H1 (cell line): ENCODE data around the gene MITF. TPM values are rescaled to one million over a fixed set of nuclear protein-coding genes. Genes with fewer than 3 reads are reported as not detected.

Source experiments
- CTCF ChIA-PET: fragments of 300-600 bp; sonication (Branson Sonifier 250); formaldehyde crosslinking; loops from one replicate; lab custom pipeline; 2021; ENCODE audit not compliant: partially characterized antibody; lab: Charles Lee
- POLR2A ChIA-PET: fragments of 300-600 bp; sonication (Branson Sonifier 250); formaldehyde crosslinking; loops from one replicate; lab custom pipeline; 2021; ENCODE audit warnings: inconsistent platforms; ENCODE audit not compliant: partially characterized antibody; lab: Charles Lee
- DNase-seq, 2 experiments: peaks; one replicate each; pipeline versions ENCODE4 v3.0.0 to v3.0.0-alpha.2; 2010 to 2022; ENCODE audit warnings: low spot score in 2 of 2, low read depth in 1 of 2, mixed read lengths in 1 of 2
- FAIRE-seq: peaks from 2 replicates; lab custom pipeline; 2011; peaks lifted over from hg19 to GRCh38; lab: Jason Lieb, UNC
- H2AFZ ChIP-seq: 2 replicates; pipeline ENCODE4 v1.8.1; 2012; ENCODE audit warnings: low read length, inconsistent platforms
- H2AK5ac ChIP-seq: 2 replicates; pipeline ENCODE4 v1.6.1; 2013; ENCODE audit warnings: low read depth, low read length
- H2BK120ac ChIP-seq: replicated peaks from 2 replicates; pipeline ENCODE3; 2013; ENCODE audit warnings: low read depth, low read length, inconsistent platforms
- H2BK12ac ChIP-seq: 2 replicates; pipeline ENCODE4 v1.6.1; 2013; ENCODE audit warnings: low read depth, low read length
- H2BK15ac ChIP-seq: 2 replicates; pipeline ENCODE4 v1.6.1; 2013; ENCODE audit warnings: low read length
- H2BK20ac ChIP-seq: 2 replicates; pipeline ENCODE4 v1.6.1; 2013; ENCODE audit warnings: low read length
- H2BK5ac ChIP-seq: 2 replicates; pipeline ENCODE4 v1.6.1; 2013; ENCODE audit warnings: low read depth, low read length
- H3K14ac ChIP-seq: 2 replicates; pipeline ENCODE4 v1.6.1; 2013; ENCODE audit warnings: inconsistent platforms; ENCODE audit not compliant: insufficient read length
- H3K18ac ChIP-seq: 2 replicates; pipeline ENCODE4 v1.6.1; 2013; ENCODE audit warnings: low read length; ENCODE audit errors: extremely low read depth
- H3K23ac ChIP-seq: 2 replicates; pipeline ENCODE4 v1.6.1; 2013; ENCODE audit warnings: inconsistent platforms; ENCODE audit not compliant: insufficient read length
- H3K23me2 ChIP-seq: 2 replicates; pipeline ENCODE4 v1.6.1; 2013; ENCODE audit warnings: low read depth, low read length
- H3K27ac ChIP-seq: 2 replicates; pipeline ENCODE4 v1.6.1; 2011; ENCODE audit warnings: low read depth, low read length, inconsistent platforms
- H3K27me3 ChIP-seq, 4 experiments: replicated peaks in 1 of 4; 1 replicate in 1 of 4; 2 replicates in 3 of 4; pipeline versions ENCODE4 v1.6.1 to v1.8.1; 2011 to 2013; ENCODE audit warnings: low read length in 3 of 4, mild to moderate bottlenecking in 3 of 4, inconsistent platforms in 2 of 4, mixed read lengths in 2 of 4, moderate library complexity in 1 of 4; ENCODE audit not compliant: control insufficient read depth in 3 of 4, insufficient read depth in 3 of 4; ENCODE audit errors: extremely low read depth in 1 of 4
- H3K36me3 ChIP-seq, 4 experiments: 2 replicates each; pipeline versions ENCODE4 v1.6.1 to v1.8.1; 2011 to 2013; ENCODE audit warnings: mild to moderate bottlenecking in 4 of 4, low read length in 3 of 4, moderate library complexity in 2 of 4, control low read depth in 1 of 4, inconsistent platforms in 1 of 4; ENCODE audit not compliant: insufficient read depth in 4 of 4, control insufficient read depth in 2 of 4
- H3K4ac ChIP-seq: replicated peaks from 2 replicates; pipeline ENCODE3; 2013; ENCODE audit warnings: low read length, low read depth, mixed read lengths, inconsistent platforms; ENCODE audit not compliant: insufficient read length
- H3K4me1 ChIP-seq, 4 experiments: replicated peaks in 1 of 4; 1 replicate in 1 of 4; 2 replicates in 3 of 4; pipeline versions ENCODE4 v1.6.1 to v1.8.1; 2011 to 2013; ENCODE audit warnings: low read length in 3 of 4, inconsistent platforms in 2 of 4, mixed read lengths in 1 of 4; ENCODE audit not compliant: insufficient read depth in 4 of 4, control insufficient read depth in 3 of 4
- H3K4me2 ChIP-seq, 2 experiments: 2 replicates each; pipeline versions ENCODE4 v1.6.1 to v1.8.1; 2011 to 2013; ENCODE audit warnings: low read depth in 2 of 2, low read length in 2 of 2, control low read depth in 1 of 2, inconsistent platforms in 1 of 2, mild to moderate bottlenecking in 1 of 2; ENCODE audit not compliant: insufficient read depth in 1 of 2
- H3K4me3 ChIP-seq, 4 experiments: fragments of 200-600, 300-600 bp in 1 of 4; sonication (generic), shearing (Covaris generic), sonication (Bioruptor Twin) in 1 of 4; 2 replicates each; pipeline versions ENCODE4 v1.5.1 to v1.8.1; 2011 to 2016; ENCODE audit warnings: low read length in 4 of 4, low read depth in 3 of 4, control low read depth in 2 of 4, inconsistent platforms in 2 of 4, mild to moderate bottlenecking in 2 of 4, mixed read lengths in 1 of 4, moderate library complexity in 1 of 4; ENCODE audit not compliant: insufficient read depth in 2 of 4; ENCODE audit errors: extremely low read depth in 1 of 4
- H3K56ac ChIP-seq: replicated peaks from 2 replicates; pipeline ENCODE3; 2013; ENCODE audit warnings: low read depth, mild to moderate bottlenecking, mixed read lengths, low read length, inconsistent platforms; ENCODE audit not compliant: insufficient read length
- H3K79me1 ChIP-seq: 2 replicates; pipeline ENCODE4 v1.6.1; 2013; ENCODE audit warnings: low read depth, low read length, control low read depth
- H3K79me2 ChIP-seq, 2 experiments: 2 replicates each; pipeline versions ENCODE4 v1.6.1 to v1.8.1; 2012 to 2013; ENCODE audit warnings: low read length in 2 of 2, mild to moderate bottlenecking in 2 of 2, inconsistent platforms in 1 of 2; ENCODE audit not compliant: insufficient read depth in 2 of 2, control insufficient read depth in 1 of 2
- H3K9ac ChIP-seq, 4 experiments: replicated peaks in 1 of 4; 1 replicate in 1 of 4; 2 replicates in 3 of 4; pipeline versions ENCODE4 v1.6.1 to v1.8.1; 2011 to 2013; ENCODE audit warnings: low read depth in 3 of 4, low read length in 3 of 4, control low read depth in 2 of 4, mild to moderate bottlenecking in 2 of 4, moderate library complexity in 2 of 4, inconsistent platforms in 1 of 4; ENCODE audit errors: extremely low read depth in 1 of 4
- H3K9me3 ChIP-seq, 2 experiments: 2 replicates each; pipeline versions ENCODE4 v1.6.1 to v1.8.1; 2012 to 2013; ENCODE audit warnings: mild to moderate bottlenecking in 2 of 2, moderate library complexity in 2 of 2, control low read depth in 1 of 2, inconsistent platforms in 1 of 2, low read depth in 1 of 2, low read length in 1 of 2, mixed read lengths in 1 of 2; ENCODE audit not compliant: insufficient read depth in 2 of 2
- H4K20me1 ChIP-seq, 2 experiments: replicated peaks in 1 of 2; 2 replicates each; pipeline versions ENCODE3 to v1.8.1; 2011 to 2013; ENCODE audit warnings: inconsistent platforms in 2 of 2, low read length in 2 of 2, mild to moderate bottlenecking in 1 of 2; ENCODE audit not compliant: insufficient read depth in 2 of 2, control insufficient read depth in 1 of 2
- H4K5ac ChIP-seq: 2 replicates; pipeline ENCODE4 v1.6.1; 2013; ENCODE audit warnings: low read length, low read depth, mixed read lengths, inconsistent platforms; ENCODE audit not compliant: insufficient read length
- H4K8ac ChIP-seq: 2 replicates; pipeline ENCODE4 v1.8.0; 2013; ENCODE audit warnings: mild to moderate bottlenecking, moderate library complexity, low read length, inconsistent platforms; ENCODE audit not compliant: insufficient read depth; ENCODE audit errors: extremely low read depth
- H4K91ac ChIP-seq: replicated peaks from 2 replicates; pipeline ENCODE3; 2013; ENCODE audit warnings: low read length, mixed read lengths, inconsistent platforms; ENCODE audit not compliant: insufficient read length
- JUN ChIP-seq: IDR thresholded peaks from 2 replicates; pipeline ENCODE4 v1.6.1; 2011; ENCODE audit warnings: low read depth, mild to moderate bottlenecking, improper control_type of control experiment, low read length
- WGBS, 2 experiments: shearing (Covaris generic) in 1 of 2; methylation state at CpG; one replicate each; pipeline versions ENCODE4 v1.1.6 to v1.1.7; 2013 to 2015; ENCODE audit warnings: low lambda C conversion rate in 2 of 2, mixed read lengths in 2 of 2, inconsistent platforms in 1 of 2, low coverage in 1 of 2, missing lambda C conversion rate in 1 of 2; ENCODE audit not compliant: insufficient replicate concordance in 2 of 2, insufficient coverage in 1 of 2, insufficient read length in 1 of 2; ENCODE audit errors: extremely low coverage in 1 of 2, missing lambda C conversion rate in 1 of 2; 5-methylcytosine and 5-hydroxymethylcytosine counted together
- polyA plus RNA-seq, 7 experiments: library from polyadenylated mRNA; depleted of rRNA in 3 of 7; stranded (reverse) in 5 of 7; unstranded in 2 of 7; fragments of >200 nt in 5 of 7; fragments of 200-250 nt in 2 of 7; gene quantifications; 1 replicate in 5 of 7; 2 replicates in 1 of 7; 4 replicates in 1 of 7; pipeline versions ENCODE4 v1.2.1 to v1.2.3, GENCODE V29; 2011 to 2013; ENCODE audit warnings: missing spikeins in 2 of 7, mixed read lengths in 2 of 7
- total RNA-seq: library from RNA; stranded (reverse); fragmentation: NEBNext Ultra II Directional; extraction: Animal tissue kit (Norgen Biotek cat#: 25700); gene quantifications from 2 replicates; pipeline ENCODE4 v1.2.1, GENCODE V29; 2021

MITF gene
- total and polyA plus RNA-seq, 2 of the 8 experiments (the other 6 are each of a cell fraction or from before 2014, with no cell fraction given), result 0.53 to 1.4 TPM

DNA sequence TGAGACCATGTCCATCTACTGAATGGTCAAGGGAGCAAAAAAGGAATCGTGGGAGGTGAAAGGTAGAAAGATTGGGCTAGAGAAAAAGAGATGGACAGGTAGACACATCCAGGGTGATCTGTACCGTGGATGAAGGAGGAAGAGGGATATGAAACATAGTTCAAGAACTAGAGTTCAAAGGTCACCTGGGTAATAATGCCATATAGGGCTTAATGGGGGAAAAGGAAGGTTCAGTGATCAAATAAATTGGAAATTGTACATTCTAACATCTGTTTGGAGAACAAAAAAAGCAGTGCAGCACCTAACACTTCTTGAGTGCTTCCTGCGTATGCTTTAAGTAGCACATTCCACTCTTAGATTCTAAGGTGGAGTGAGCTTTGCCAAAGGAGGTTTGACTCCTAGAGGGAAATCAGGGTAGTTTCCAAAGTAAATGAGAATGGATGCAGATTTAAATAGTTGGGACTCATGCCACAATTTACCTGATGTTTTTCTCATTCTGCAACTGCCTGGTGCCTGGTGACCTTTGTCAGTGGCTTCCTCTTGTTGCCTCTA lies 46.6 kb downstream of the MITF start:
- no peak overlapping the region for H2AK5ac ChIP-seq
- no peaks in the 10 kb centered on the region for H3K36me3 ChIP-seq
- H3K9ac ChIP-seq, result no peak overlapping the region
- H4K91ac ChIP-seq, result no peak overlapping the region
- ChIA-PET CTCF (interaction anchor here (1.1 kb wide), 1 partner anchor 24 kb away, joined by 3 read pairs; no protein-coding TSS in a partner anchor), POLR2A (no interaction called here)
- no peaks in the 10 kb centered on the region for H3K23me2 ChIP-seq
- no peak overlapping the region for H4K5ac ChIP-seq
- TF ChIP-seq JUN, result no peak
- H3K4me3 ChIP-seq, result no peak overlapping the region
- 86% methylated on average over 3 of the region's 3 CpGs; no CpG with 5 or more reads in 1 of the 2 experiments for WGBS, 2 experiments
- no peak overlapping the region for H3K4me2 ChIP-seq
- H3K4ac ChIP-seq, result no peak overlapping the region
- no peaks in the 10 kb centered on the region for H3K27me3 ChIP-seq
- no peak overlapping the region for H3K14ac ChIP-seq
- no peaks in the 10 kb centered on the region for H3K79me1 ChIP-seq
- H3K56ac ChIP-seq, result no peak overlapping the region
- H3K79me2 ChIP-seq, result no peaks in the 10 kb centered on the region
- no peak overlapping the region for H2BK5ac ChIP-seq
- H2BK120ac ChIP-seq, result no peak overlapping the region
- no peaks in the 10 kb centered on the region for H3K9me3 ChIP-seq
- no peak overlapping the region for H3K18ac ChIP-seq
- H3K4me1 ChIP-seq, result no peaks in the 10 kb centered on the region
- H2BK15ac ChIP-seq, result no peak overlapping the region
- no peak overlapping the region for H2BK12ac ChIP-seq
- no peaks in the 10 kb centered on the region for H4K20me1 ChIP-seq
- H3K27ac ChIP-seq, result no peak overlapping the region
- DNase-seq (no peak), FAIRE-seq (no peak)
- no peak overlapping the region for H4K8ac ChIP-seq
- H2BK20ac ChIP-seq, result no peak overlapping the region
- H3K23ac ChIP-seq, result no peak overlapping the region
- H2AFZ ChIP-seq, result no peak overlapping the region
